Nephron (organoid): ENCODE results near the gene PRKCA.

Experiments
- H3K27ac Mint-ChIP-seq, 3 experiments: 2 replicates each; pipeline ENCODE4 v1.8.0; 2020; ENCODE audit warnings: mixed read lengths in 3 of 3, mild to moderate bottlenecking in 2 of 3, moderate library complexity in 1 of 3
- H3K27me3 Mint-ChIP-seq: 2 replicates; pipeline ENCODE4 v1.8.0; 2021; ENCODE audit warnings: low read depth, mild to moderate bottlenecking, moderate library complexity, mixed read lengths
- H3K36me3 Mint-ChIP-seq: 2 replicates; pipeline ENCODE4 v1.8.0; 2020; ENCODE audit warnings: low read depth, mixed read lengths
- H3K4me1 Mint-ChIP-seq: 2 replicates; pipeline ENCODE4 v1.8.0; 2020; ENCODE audit warnings: mixed read lengths
- H3K4me3 Mint-ChIP-seq, 3 experiments: 2 replicates each; pipeline ENCODE4 v1.8.0; 2020; ENCODE audit warnings: mild to moderate bottlenecking in 3 of 3, mixed read lengths in 3 of 3, moderate library complexity in 2 of 3
- H3K9me3 Mint-ChIP-seq: 2 replicates; pipeline ENCODE4 v1.8.0; 2020; ENCODE audit warnings: mixed read lengths
- CTCF ChIP-seq, 3 experiments: fragments of 200-600 bp; sonication (generic); IDR thresholded peaks; one replicate each; pipeline ENCODE4 v1.5.0; 2021; ENCODE audit warnings: antibody characterized with exemption in 3 of 3; ENCODE audit not compliant: unreplicated experiment in 3 of 3

PRKCA gene

DNA sequence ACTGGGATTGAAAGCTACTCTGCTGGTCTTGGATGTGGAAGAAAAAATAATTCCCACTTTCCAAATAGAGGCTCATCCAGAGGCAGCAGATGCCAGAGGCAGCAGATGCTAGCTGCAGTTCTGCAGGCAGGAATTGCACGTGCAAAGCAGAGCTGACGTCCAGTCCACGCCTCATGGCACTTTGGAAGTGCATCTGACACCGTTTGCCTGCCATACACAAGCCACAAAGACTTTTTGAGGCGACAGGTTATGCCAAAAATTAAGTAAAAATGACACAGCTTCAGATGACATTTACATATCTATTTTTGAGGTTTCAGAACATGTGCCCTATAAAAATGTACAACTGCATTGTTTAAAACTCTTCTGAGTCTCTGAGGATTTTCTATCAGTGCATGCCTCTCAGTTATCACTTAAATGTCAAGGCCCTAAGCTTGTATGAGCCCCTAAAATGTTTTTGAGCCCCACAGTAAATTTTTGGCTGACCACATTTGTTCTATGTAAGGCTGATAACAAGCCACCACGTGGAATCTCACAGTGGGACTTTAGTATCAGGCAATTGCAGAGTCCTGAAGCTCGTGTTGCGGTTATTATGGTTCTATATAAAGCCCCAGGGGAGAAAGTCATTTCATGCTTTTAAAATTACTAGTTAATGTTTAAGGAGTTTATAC lies 239.2 kb downstream of the PRKCA start:
- Mint-ChIP-seq H3K27me3 (peaks cover 3% of the 10 kb centered on the region), H3K9me3 (peaks cover 12% of the 10 kb centered on the region), H3K4me3 (no peak overlapping the region), H3K27ac (peak overlapping the region; percentile 74 to 90 (median 86)), H3K36me3 (peaks cover 12% of the 10 kb centered on the region), H3K4me1 (peaks cover 42% of the 10 kb centered on the region)
- TF ChIP-seq CTCF (IDR thresholded peaks at IDR 0.05; ENCODE audit: unreplicated experiment in 3 of 3) = no peak

GRCh38 chr17:66542129-66542966 lies 239.9 kb downstream of the PRKCA start:
- H3K36me3 Mint-ChIP-seq = peaks cover 19% of the 10 kb centered on the region
- peaks cover 3% of the 10 kb centered on the region for H3K27me3 Mint-ChIP-seq
- H3K4me1 Mint-ChIP-seq = peaks cover 42% of the 10 kb centered on the region
- H3K9me3 Mint-ChIP-seq = peaks cover 20% of the 10 kb centered on the region
- peak overlapping the region; percentile 74 to 90 (median 86) for H3K27ac Mint-ChIP-seq
- no peak for TF ChIP-seq CTCF (IDR thresholded peaks at IDR 0.05; ENCODE audit: unreplicated experiment in 3 of 3)
- H3K4me3 Mint-ChIP-seq = peak overlapping the region in 2 of 3 experiments; percentile 1 to 2

DNA sequence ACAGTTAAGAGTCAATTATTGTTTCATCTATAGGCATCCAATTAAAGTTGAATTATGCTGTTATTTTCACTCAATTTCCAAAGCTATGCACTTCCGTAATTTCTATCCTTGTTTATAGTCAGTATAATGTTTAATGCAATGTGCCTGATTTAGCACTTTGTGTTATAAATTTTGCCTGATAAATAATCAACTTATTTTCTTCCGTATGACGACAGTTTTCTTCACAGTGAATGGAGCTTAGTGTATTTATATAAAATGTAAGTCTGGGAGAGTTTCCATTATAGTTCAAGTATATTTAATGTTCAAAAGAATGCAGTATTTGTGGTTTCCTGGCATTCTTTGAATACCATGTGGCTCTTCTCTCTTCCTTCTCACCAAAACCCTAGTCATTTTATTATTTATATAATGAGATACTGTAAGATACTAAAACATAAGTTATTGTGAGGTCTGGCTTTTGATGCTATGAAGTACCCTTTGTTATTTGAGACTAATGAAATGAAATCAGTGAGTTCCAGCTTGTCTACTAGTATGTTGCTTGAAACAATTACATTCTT lies 240.6 kb downstream of the PRKCA start:
- H3K36me3 Mint-ChIP-seq = peaks cover 19% of the 10 kb centered on the region
- H3K4me3 Mint-ChIP-seq = no peak overlapping the region
- peaks cover 3% of the 10 kb centered on the region for H3K27me3 Mint-ChIP-seq
- H3K4me1 Mint-ChIP-seq = peaks cover 45% of the 10 kb centered on the region
- no peak for TF ChIP-seq CTCF (IDR thresholded peaks at IDR 0.05; ENCODE audit: unreplicated experiment in 3 of 3)
- H3K9me3 Mint-ChIP-seq = peaks cover 20% of the 10 kb centered on the region
- peak overlapping the region; percentile 86 to 91 (median 90) for H3K27ac Mint-ChIP-seq

DNA sequence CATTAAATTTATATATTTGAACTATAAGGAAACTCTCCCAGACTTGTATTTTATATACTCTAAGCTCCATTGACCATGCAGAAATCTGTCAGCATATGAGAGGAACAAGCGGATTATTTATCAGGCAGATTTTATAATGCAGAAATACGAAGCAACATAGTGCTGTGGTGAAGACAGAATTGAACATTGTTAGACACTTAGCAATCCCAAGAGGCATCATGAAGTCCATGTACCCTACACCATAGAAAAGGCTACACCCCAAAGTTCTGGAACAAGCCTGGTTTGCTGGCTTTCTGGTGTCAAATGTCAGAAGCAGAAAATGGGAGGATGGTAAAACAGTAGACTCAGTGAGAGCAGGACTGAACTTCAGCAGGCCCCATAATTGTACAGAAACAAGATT lies 241.1 kb downstream of the PRKCA start:
- Mint-ChIP-seq H3K27ac (peak overlapping the region; percentile 86 to 91 (median 90)), H3K4me3 (no peak overlapping the region), H3K9me3 (peaks cover 20% of the 10 kb centered on the region), H3K27me3 (peaks cover 3% of the 10 kb centered on the region), H3K36me3 (peaks cover 19% of the 10 kb centered on the region), H3K4me1 (peaks cover 49% of the 10 kb centered on the region)
- TF ChIP-seq CTCF (IDR thresholded peaks at IDR 0.05; ENCODE audit: unreplicated experiment in 3 of 3) = no peak

DNA sequence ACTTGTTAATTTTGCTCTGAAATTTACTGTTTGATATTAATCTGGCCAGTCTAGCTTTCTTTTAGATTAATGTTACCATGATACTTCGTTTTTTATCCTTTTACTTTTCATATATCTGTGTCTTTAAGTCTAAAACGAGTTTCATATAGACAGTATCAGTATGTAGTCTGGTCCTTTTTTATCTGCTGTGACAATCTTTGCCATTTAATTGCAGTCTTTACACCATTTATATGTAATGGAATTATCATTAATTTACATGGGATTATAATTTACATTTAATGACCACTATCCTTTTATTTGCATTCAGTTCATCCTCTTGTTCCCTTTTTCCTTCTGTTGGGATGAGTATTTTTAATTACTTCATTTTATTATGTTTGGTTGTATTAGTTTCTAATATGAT lies 243.5 kb downstream of the PRKCA start:
- Mint-ChIP-seq H3K27ac (no peak overlapping the region), H3K36me3 (peaks cover 19% of the 10 kb centered on the region), H3K4me3 (no peak overlapping the region), H3K4me1 (peaks cover 43% of the 10 kb centered on the region), H3K27me3 (no peaks in the 10 kb centered on the region), H3K9me3 (peaks cover 20% of the 10 kb centered on the region)
- no peak for TF ChIP-seq CTCF (IDR thresholded peaks at IDR 0.05; ENCODE audit: unreplicated experiment in 3 of 3)
